HepG2 (cell line): ENCODE results near the gene ARMH1. TPM values are rescaled to one million over a fixed set of nuclear protein-coding genes. Genes with fewer than 3 reads are reported as not detected.

Source experiments
- BCL6 ChIP-seq: IDR thresholded peaks from 2 replicates; pipeline ENCODE4 v1.6.1; 2016; ENCODE audit warnings: missing genetic modification reagents, missing compliant biosample characterization
- CREB1 ChIP-seq, 2 experiments: fragments of 450-650 bp in 1 of 2; IDR thresholded peaks; 2 replicates each; pipeline ENCODE4 v1.6.1; 2016 to 2017; ENCODE audit warnings: control low read depth in 1 of 2, mild to moderate bottlenecking in 1 of 2, missing compliant biosample characterization in 1 of 2, missing genetic modification characterization in 1 of 2
- KAT7 ChIP-seq: IDR thresholded peaks from 2 replicates; pipeline ENCODE4 v1.6.1; 2018; ENCODE audit warnings: borderline replicate concordance, missing compliant biosample characterization
- KLF12 ChIP-seq: sonication (generic); formaldehyde crosslinking; IDR thresholded peaks from 2 replicates; pipeline ENCODE4 v1.4.0; 2020; ENCODE audit warnings: missing genetic modification reagents, borderline replicate concordance
- KLF16 ChIP-seq, 2 experiments: sonication (generic) in 1 of 2; formaldehyde crosslinking in 1 of 2; IDR thresholded peaks; 2 replicates each; pipeline versions ENCODE4 v1.6.1 to v1.8.0; 2016 to 2023; ENCODE audit warnings: missing genetic modification reagents in 2 of 2, missing compliant biosample characterization in 1 of 2
- NFYC ChIP-seq: IDR thresholded peaks from 2 replicates; pipeline ENCODE4 v1.6.1; 2016; ENCODE audit warnings: missing genetic modification reagents, missing compliant biosample characterization
- POLR2G ChIP-seq: fragments of 200-400 bp; formaldehyde crosslinking; IDR thresholded peaks from 2 replicates; pipeline ENCODE4 v1.6.1; 2018; ENCODE audit warnings: mild to moderate bottlenecking, low read depth, low read length, moderate library complexity
- SSRP1 ChIP-seq: IDR thresholded peaks from 2 replicates; pipeline ENCODE4 v1.6.1; 2016; ENCODE audit warnings: control low read depth
- TCF7L2 ChIP-seq: IDR thresholded peaks from 2 replicates; pipeline ENCODE4 v1.6.1; 2011; ENCODE audit warnings: mild to moderate bottlenecking, low read depth, low read length, moderate library complexity
- TEAD3 ChIP-seq: optimal IDR thresholded peaks from 2 replicates; pipeline ENCODE3; 2016; ENCODE audit warnings: borderline replicate concordance
- ZKSCAN1 ChIP-seq: fragments of 150-350 bp; IDR thresholded peaks from 2 replicates; pipeline ENCODE4 v1.6.1; 2014; ENCODE audit warnings: low read length
- ZNF180 ChIP-seq: sonication (generic); formaldehyde crosslinking; IDR thresholded peaks from 2 replicates; pipeline ENCODE4 v1.4.0; 2020; ENCODE audit warnings: low read depth, missing genetic modification reagents, borderline replicate concordance
- ZNF3 ChIP-seq: IDR thresholded peaks from 2 replicates; pipeline ENCODE4 v1.7.0; 2017; ENCODE audit warnings: inconsistent platforms
- ZNF407 ChIP-seq: sonication (generic); formaldehyde crosslinking; IDR thresholded peaks from one replicate; pipeline ENCODE4 v1.5.1; 2020; ENCODE audit warnings: mild to moderate bottlenecking, missing genetic modification reagents; ENCODE audit errors: not compliant biosample characterization
- ZNF570 ChIP-seq: sonication (generic); formaldehyde crosslinking; IDR thresholded peaks from 2 replicates; pipeline ENCODE4 v1.4.0; 2020; ENCODE audit warnings: mild to moderate bottlenecking, missing genetic modification reagents, borderline replicate concordance
- ZNF703 ChIP-seq: sonication (generic); formaldehyde crosslinking; IDR thresholded peaks from 2 replicates; pipeline ENCODE4 v1.5.1; 2020; ENCODE audit warnings: missing genetic modification reagents, mild to moderate bottlenecking, moderate library complexity, borderline replicate concordance
- polyA plus RNA-seq, 8 experiments: library from polyadenylated mRNA; depleted of rRNA in 3 of 8; stranded (reverse) in 7 of 8; unstranded in 1 of 8; fragments of >200 nt; fragmentation: Illumina TruSeq in 4 of 8; extraction: Trizol in 4 of 8; gene quantifications; 2 replicates each; pipeline versions ENCODE4 v1.2.1 to v1.2.3, GENCODE V29; 2011 to 2016; ENCODE audit warnings: low read depth in 4 of 8, missing spikeins in 1 of 8, mixed read lengths in 1 of 8; ENCODE audit not compliant: insufficient read depth in 1 of 8
- total RNA-seq, 5 experiments: library from RNA; depleted of rRNA; stranded (reverse); fragments of >200 nt; fragmentation: Illumina TruSeq; extraction: Trizol; gene quantifications; 2 replicates each; pipeline ENCODE4 v1.2.3, GENCODE V29; 2016; ENCODE audit warnings: low read depth in 1 of 5
- TF ChIP-seq, protein P1 (sequence below): sonication (generic); formaldehyde crosslinking; IDR thresholded peaks from 2 replicates; pipeline ENCODE4 v1.8.0; 2022; ENCODE audit warnings: missing genetic modification reagents, mild to moderate bottlenecking, moderate library complexity, borderline replicate concordance
- TF ChIP-seq, protein P2 (sequence below): sonication (generic); formaldehyde crosslinking; IDR thresholded peaks from 2 replicates; pipeline ENCODE4 v1.9.0; 2021; ENCODE audit warnings: missing genetic modification reagents, borderline replicate concordance

The ARMH1 gene
- total and polyA plus RNA-seq, 2 of the 13 experiments (the other 11 are each of a cell fraction or from before 2014, with no cell fraction given) = 0.69 TPM; not detected in 1

DNA sequence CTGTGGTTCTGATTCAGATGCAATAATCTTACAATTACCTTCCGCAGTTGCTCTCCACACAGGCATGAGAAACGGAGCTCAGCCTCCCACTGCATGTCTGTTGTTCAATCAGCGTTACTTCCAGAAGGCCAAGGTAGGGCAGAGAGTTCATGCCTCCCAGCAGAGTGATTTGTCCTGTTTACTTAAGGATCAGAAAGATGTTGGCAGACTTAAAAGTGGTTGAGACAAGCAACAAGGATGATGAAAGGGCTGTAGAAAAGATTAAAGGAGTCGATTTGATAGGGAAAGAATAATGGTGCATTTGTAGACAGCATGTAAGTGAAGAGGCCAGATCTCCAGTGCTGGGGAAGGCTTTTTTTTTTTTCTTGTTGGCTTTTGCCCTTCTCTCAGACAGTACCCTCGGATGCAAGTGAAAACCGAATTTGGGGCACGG is 26.6 kb downstream of the ARMH1 start (continued):
- TF ChIP-seq ZNF407 (CRISPR knock-in tag) (no peak), POLR2G (no peak; the same call in 1 of the 2 replicates), CREB1 (IDR thresholded peaks at IDR 0.05) (no peak), CREB1 (CRISPR knock-in tag; IDR thresholded peaks at IDR 0.05) (peak; percentile 38; the same call in 1 of the 2 replicates), KAT7 (CRISPR knock-in tag) (no peak), SSRP1 (CRISPR knock-in tag) (no peak), ZNF703 (CRISPR knock-in tag) (no peak), KLF12 (CRISPR knock-in tag) (no peak), ZNF180 (CRISPR knock-in tag) (no peak), TEAD3 (peak; percentile 42), TCF7L2 (peak; percentile 82), ZNF570 (no peak), KLF16 (CRISPR knock-in tag; IDR thresholded peaks at IDR 0.05) (no peak), BCL6 (CRISPR knock-in tag) (peak; percentile 71), ZKSCAN1 (no peak), NFYC (no peak), ZNF3 (peak; percentile 84)
- TF ChIP-seq, protein P1, sequence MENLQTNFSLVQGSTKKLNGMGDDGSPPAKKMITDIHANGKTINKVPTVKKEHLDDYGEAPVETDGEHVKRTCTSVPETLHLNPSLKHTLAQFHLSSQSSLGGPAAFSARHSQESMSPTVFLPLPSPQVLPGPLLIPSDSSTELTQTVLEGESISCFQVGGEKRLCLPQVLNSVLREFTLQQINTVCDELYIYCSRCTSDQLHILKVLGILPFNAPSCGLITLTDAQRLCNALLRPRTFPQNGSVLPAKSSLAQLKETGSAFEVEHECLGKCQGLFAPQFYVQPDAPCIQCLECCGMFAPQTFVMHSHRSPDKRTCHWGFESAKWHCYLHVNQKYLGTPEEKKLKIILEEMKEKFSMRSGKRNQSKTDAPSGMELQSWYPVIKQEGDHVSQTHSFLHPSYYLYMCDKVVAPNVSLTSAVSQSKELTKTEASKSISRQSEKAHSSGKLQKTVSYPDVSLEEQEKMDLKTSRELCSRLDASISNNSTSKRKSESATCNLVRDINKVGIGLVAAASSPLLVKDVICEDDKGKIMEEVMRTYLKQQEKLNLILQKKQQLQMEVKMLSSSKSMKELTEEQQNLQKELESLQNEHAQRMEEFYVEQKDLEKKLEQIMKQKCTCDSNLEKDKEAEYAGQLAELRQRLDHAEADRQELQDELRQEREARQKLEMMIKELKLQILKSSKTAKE (CRISPR knock-in tag) = peak; percentile 66; the same call in 1 of the 2 replicates
- TF ChIP-seq, protein P2, sequence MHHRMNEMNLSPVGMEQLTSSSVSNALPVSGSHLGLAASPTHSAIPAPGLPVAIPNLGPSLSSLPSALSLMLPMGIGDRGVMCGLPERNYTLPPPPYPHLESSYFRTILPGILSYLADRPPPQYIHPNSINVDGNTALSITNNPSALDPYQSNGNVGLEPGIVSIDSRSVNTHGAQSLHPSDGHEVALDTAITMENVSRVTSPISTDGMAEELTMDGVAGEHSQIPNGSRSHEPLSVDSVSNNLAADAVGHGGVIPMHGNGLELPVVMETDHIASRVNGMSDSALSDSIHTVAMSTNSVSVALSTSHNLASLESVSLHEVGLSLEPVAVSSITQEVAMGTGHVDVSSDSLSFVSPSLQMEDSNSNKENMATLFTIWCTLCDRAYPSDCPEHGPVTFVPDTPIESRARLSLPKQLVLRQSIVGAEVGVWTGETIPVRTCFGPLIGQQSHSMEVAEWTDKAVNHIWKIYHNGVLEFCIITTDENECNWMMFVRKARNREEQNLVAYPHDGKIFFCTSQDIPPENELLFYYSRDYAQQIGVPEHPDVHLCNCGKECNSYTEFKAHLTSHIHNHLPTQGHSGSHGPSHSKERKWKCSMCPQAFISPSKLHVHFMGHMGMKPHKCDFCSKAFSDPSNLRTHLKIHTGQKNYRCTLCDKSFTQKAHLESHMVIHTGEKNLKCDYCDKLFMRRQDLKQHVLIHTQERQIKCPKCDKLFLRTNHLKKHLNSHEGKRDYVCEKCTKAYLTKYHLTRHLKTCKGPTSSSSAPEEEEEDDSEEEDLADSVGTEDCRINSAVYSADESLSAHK (CRISPR knock-in tag) = no peak
